Transverse colon (tissue), 4 donors: Measurements from ENCODE around the gene RUFY2.

Source experiments
- EP300 ChIP-seq: sonication (generic); formaldehyde crosslinking; IDR thresholded peaks from one replicate; pipeline ENCODE4 v1.6.1; 2017; ENCODE audit warnings: antibody characterized with exemption, low read depth
- POLR2A ChIP-seq: fragments of 450-650 bp; IDR thresholded peaks from one replicate; pipeline ENCODE4 v1.6.1; 2016; ENCODE audit warnings: antibody characterized with exemption, mild to moderate bottlenecking, moderate library complexity
- POLR2AphosphoS5 ChIP-seq, 3 donors: sonication (generic); formaldehyde crosslinking; IDR thresholded peaks; one replicate each; pipeline ENCODE4 v1.6.1; 2016; ENCODE audit warnings: antibody characterized with exemption in 3 of 3
- TF ChIP-seq, protein P1 (sequence below), 5 experiments: fragments of 200-600 bp in 3 of 5; fragments of 450-650 bp in 2 of 5; sonication (generic) in 3 of 5; IDR thresholded peaks; 1 replicate in 2 of 5; 2 replicates in 3 of 5; pipeline ENCODE4 v1.5.1; 2016 to 2017; ENCODE audit warnings: antibody characterized with exemption in 5 of 5, inconsistent platforms in 3 of 5, mild to moderate bottlenecking in 2 of 5, moderate library complexity in 1 of 5

DNA sequence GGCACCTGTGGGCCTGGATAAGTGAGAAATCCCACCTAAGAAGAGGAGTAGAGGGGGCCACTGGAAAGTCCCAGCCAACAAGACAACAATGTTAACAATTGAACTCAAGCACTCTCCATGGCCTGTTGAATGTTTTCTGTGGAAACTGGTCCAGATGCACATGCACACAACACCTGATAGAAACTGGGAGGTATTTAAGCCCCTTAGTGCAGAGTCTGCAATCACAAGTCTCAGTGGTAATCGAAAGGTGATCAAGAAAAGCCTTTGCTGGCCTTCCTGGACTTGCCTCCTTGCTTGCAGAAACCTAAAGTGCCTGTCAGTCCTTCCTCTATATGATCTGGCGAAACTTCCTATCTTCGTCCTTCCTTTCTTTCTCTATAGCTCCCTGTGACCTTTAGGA is 105.8 kb downstream of the RUFY2 start:
- TF ChIP-seq, protein P1, sequence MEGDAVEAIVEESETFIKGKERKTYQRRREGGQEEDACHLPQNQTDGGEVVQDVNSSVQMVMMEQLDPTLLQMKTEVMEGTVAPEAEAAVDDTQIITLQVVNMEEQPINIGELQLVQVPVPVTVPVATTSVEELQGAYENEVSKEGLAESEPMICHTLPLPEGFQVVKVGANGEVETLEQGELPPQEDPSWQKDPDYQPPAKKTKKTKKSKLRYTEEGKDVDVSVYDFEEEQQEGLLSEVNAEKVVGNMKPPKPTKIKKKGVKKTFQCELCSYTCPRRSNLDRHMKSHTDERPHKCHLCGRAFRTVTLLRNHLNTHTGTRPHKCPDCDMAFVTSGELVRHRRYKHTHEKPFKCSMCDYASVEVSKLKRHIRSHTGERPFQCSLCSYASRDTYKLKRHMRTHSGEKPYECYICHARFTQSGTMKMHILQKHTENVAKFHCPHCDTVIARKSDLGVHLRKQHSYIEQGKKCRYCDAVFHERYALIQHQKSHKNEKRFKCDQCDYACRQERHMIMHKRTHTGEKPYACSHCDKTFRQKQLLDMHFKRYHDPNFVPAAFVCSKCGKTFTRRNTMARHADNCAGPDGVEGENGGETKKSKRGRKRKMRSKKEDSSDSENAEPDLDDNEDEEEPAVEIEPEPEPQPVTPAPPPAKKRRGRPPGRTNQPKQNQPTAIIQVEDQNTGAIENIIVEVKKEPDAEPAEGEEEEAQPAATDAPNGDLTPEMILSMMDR (IDR thresholded peaks at IDR 0.05): no peak
- TF ChIP-seq POLR2A (no peak), POLR2AphosphoS5 (IDR thresholded peaks at IDR 0.05) (no peak), EP300 (no peak)
